T-cell (primary cell): ENCODE results near the gene MBOAT7. TPM values are rescaled to one million over a fixed set of nuclear protein-coding genes. Genes with fewer than 3 reads are reported as not detected.
"Not testable (repeated sequence)": the region's sequence is repeated elsewhere in the genome, so short reads cannot be mapped to it uniquely, and the experiment has no call there.

ENCODE experiments used
- ATAC-seq, 4 experiments: fragments of 200-7000 bp in 3 of 4; fragments of 150-1000 bp in 1 of 4; cut with Tn5 transposase; replicated peaks in 1 of 4; 1 replicate in 3 of 4; 2 replicates in 1 of 4; pipeline ENCODE4 v1.10.0; 2021; ENCODE audit warnings: moderate library complexity in 3 of 4, mild to moderate bottlenecking in 2 of 4, moderate number of reproducible peaks in 1 of 4
- CTCF ChIA-PET, 2 donors: fragments of 300-600 bp; sonication (Branson Sonifier 250); formaldehyde crosslinking; loops; one replicate each; lab custom pipeline; 2022; ENCODE audit warnings: antibody characterized with exemption in 2 of 2; lab: Charles Lee
- POLR2A ChIA-PET, 2 donors: fragments of 300-600 bp; sonication (Branson Sonifier 250); formaldehyde crosslinking; loops; one replicate each; lab custom pipeline; 2022; ENCODE audit warnings: antibody characterized with exemption in 2 of 2; lab: Charles Lee
- DNase-seq, 35 experiments: peaks; one replicate each; pipeline versions ENCODE4 v3.0.0 to v3.0.0-alpha.2; 2013 to 2023
- H3K27ac ChIP-seq: one replicate; pipeline ENCODE4 v1.5.1; 2013; ENCODE audit warnings: low read length
- H3K27me3 ChIP-seq, 2 experiments: replicated peaks in 1 of 2; 1 replicate in 1 of 2; 2 replicates in 1 of 2; pipeline versions ENCODE4 v1.6.1 to v1.7.0; 2013; ENCODE audit warnings: low read length in 1 of 2, mixed read lengths in 1 of 2; ENCODE audit not compliant: control insufficient read depth in 2 of 2, insufficient read depth in 2 of 2; ENCODE audit errors: extremely low read depth in 1 of 2
- H3K36me3 ChIP-seq, 2 donors: 1 replicate in 1 of 2; 2 replicates in 1 of 2; pipeline versions ENCODE4 v1.6.1 to v1.7.0; 2013; ENCODE audit warnings: low read length in 1 of 2; ENCODE audit not compliant: control insufficient read depth in 2 of 2, insufficient read depth in 1 of 2; ENCODE audit errors: extremely low read depth in 1 of 2
- H3K4me1 ChIP-seq, 2 experiments: 1 replicate in 1 of 2; 2 replicates in 1 of 2; pipeline versions ENCODE4 v1.6.1 to v1.7.0; 2013; ENCODE audit warnings: low read length in 2 of 2, mixed read lengths in 1 of 2; ENCODE audit not compliant: insufficient read depth in 2 of 2, control insufficient read depth in 1 of 2; ENCODE audit errors: extremely low read depth in 1 of 2
- H3K4me3 ChIP-seq, 2 donors: 1 replicate in 1 of 2; 2 replicates in 1 of 2; pipeline versions ENCODE4 v1.5.1 to v1.7.0; 2013; ENCODE audit warnings: mild to moderate bottlenecking in 2 of 2, low read length in 1 of 2, moderate library complexity in 1 of 2; ENCODE audit not compliant: control insufficient read depth in 1 of 2; ENCODE audit errors: extremely low read depth in 1 of 2
- H3K9me3 ChIP-seq: 2 replicates; pipeline ENCODE4 v1.7.0; 2013
- H3K27ac Mint-ChIP-seq, 2 donors: one replicate each; pipeline ENCODE4 v1.8.0; 2020 to 2021; ENCODE audit warnings: mild to moderate bottlenecking in 2 of 2, mixed read lengths in 2 of 2
- H3K27me3 Mint-ChIP-seq, 2 donors: one replicate each; pipeline ENCODE4 v1.8.0; 2021 to 2022; ENCODE audit warnings: mixed read lengths in 2 of 2
- H3K36me3 Mint-ChIP-seq: one replicate; pipeline ENCODE4 v1.8.0; 2021; ENCODE audit warnings: mixed read lengths
- H3K4me1 Mint-ChIP-seq, 3 donors: one replicate each; pipeline ENCODE4 v1.8.0; 2020 to 2022; ENCODE audit warnings: mixed read lengths in 3 of 3, mild to moderate bottlenecking in 1 of 3
- H3K4me3 Mint-ChIP-seq, 3 donors: one replicate each; pipeline ENCODE4 v1.8.0; 2020 to 2022; ENCODE audit warnings: mild to moderate bottlenecking in 3 of 3, mixed read lengths in 3 of 3, moderate library complexity in 3 of 3
- H3K9me3 Mint-ChIP-seq, 3 donors: one replicate each; pipeline ENCODE4 v1.8.0; 2020 to 2022; ENCODE audit warnings: mixed read lengths in 3 of 3
- WGBS: methylation state at CpG from one replicate; pipeline ENCODE4 v1.1.5; 2013; ENCODE audit warnings: missing lambda C conversion rate; ENCODE audit not compliant: insufficient coverage; 5-methylcytosine and 5-hydroxymethylcytosine counted together
- total RNA-seq, 35 experiments: library from RNA in 6 of 35; stranded (reverse) in 6 of 35; fragments of 120-200 nt in 1 of 35; gene quantifications; one replicate each; pipeline versions ENCODE4 v1.2.1 to v1.2.4 and lab custom pipeline; 2013 to 2026

MBOAT7 gene
- total RNA-seq, 5 donors from 2014 or later (not counting 1 experiment from before 2014, with no cell fraction given), result 24.0 to 44.8 (median 38.9) TPM

DNA sequence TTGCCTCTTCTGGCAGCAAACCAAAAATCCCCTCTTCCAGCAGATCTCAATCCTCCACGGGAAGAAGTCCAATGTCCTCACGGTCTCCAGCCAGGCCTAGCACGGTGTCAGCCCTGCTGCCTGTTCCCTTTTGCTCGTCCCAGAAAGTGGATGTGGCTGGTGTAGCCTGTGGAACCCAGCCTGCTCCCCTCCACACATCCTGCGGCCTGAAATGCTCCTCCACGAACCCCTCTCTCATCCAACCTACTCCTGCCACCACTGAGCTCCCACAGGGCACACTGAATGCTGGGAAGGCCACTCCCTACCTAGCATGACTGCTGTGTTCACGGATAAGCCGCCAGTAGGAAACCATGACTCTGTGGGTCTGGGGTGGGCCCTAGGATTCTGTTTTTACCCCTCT, 3.0 kb downstream of the MBOAT7 start:
- Histone ChIP-seq H3K9me3 (no peaks in the 10 kb centered on the region), H3K4me3 (no peak overlapping the region), H3K4me1 (peaks cover 12 to 14% of the 10 kb centered on the region in 2 experiments), H3K36me3 (peaks cover 2 to 8% of the 10 kb centered on the region in 2 donors), H3K27me3 (no peaks in the 10 kb centered on the region), H3K27ac (no peak overlapping the region)
- Mint-ChIP-seq H3K36me3 (no peaks in the 10 kb centered on the region), H3K27me3 (no peaks in the 10 kb centered on the region), H3K4me3 (no peak overlapping the region), H3K4me1 (peaks cover 22 to 30% (median 22%) of the 10 kb centered on the region in 3 donors), H3K27ac (no peak overlapping the region), H3K9me3 (no peaks in the 10 kb centered on the region)
- WGBS, result 100% methylated on average over 2 of the region's 8 CpGs
- POLR2A ChIA-PET, result no interaction called here
- DNase-seq, result no peak
- no peak for ATAC-seq
- CTCF ChIA-PET, result interaction anchor here in 1 of 2 donors (0.6 kb wide), 1 partner anchor 27 kb away, joined by 7 read pairs; no protein-coding TSS in a partner anchor

DNA sequence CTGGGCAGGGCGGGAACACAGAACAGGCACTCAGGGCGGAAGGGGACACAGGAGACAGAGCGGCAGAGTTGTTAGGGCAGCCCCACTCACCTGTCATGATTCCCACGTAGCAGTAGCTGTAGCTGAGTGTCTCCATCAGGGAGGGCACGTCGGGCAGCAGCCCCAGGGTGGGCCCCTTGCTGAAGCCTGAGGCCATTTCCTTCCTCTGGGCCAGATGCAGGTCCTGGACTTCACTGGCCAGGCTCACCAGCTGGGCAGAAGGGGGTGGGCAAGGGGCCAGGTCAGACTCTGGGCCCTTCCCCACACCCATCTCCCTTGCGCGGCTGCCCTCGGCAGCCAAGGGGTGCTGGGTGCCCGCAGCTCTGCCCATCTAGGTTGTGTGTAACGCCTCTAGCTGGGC, 5.9 kb downstream of the MBOAT7 start:
- DNase-seq, result no peak
- POLR2A ChIA-PET, result no interaction called here

GRCh38 chr19:54181894-54182293, 7.5 kb downstream of the MBOAT7 start:
- H3K4me1 Mint-ChIP-seq, CTCF ChIA-PET, H3K27me3 ChIP-seq, H3K4me3 ChIP-seq, H3K27me3 Mint-ChIP-seq, H3K27ac ChIP-seq, H3K4me3 Mint-ChIP-seq, ATAC-seq, H3K4me1 ChIP-seq, DNase-seq, H3K9me3 ChIP-seq, POLR2A ChIA-PET, H3K9me3 Mint-ChIP-seq, H3K27ac Mint-ChIP-seq: not testable (repeated sequence)
- WGBS, result 88% methylated on average over 1 of the region's 3 CpGs
- peaks cover 11% of the 10 kb centered on the region for H3K36me3 Mint-ChIP-seq
- peaks cover 0 to 15% of the 10 kb centered on the region in 2 donors for H3K36me3 ChIP-seq

More for the DNA sequence above, 5.9 kb downstream of the MBOAT7 start:
- Histone ChIP-seq H3K4me1 (peaks cover 5 to 8% of the 10 kb centered on the region in 2 experiments), H3K27ac (no peak overlapping the region), H3K4me3 (no peak overlapping the region), H3K27me3 (no peaks in the 10 kb centered on the region), H3K9me3 (no peaks in the 10 kb centered on the region), H3K36me3 (peaks cover 2 to 16% of the 10 kb centered on the region in 2 donors)
- no peak for ATAC-seq
- no peaks in the 10 kb centered on the region for H3K27me3 Mint-ChIP-seq
- H3K27ac Mint-ChIP-seq, result no peak overlapping the region
- no peaks in the 10 kb centered on the region for H3K9me3 Mint-ChIP-seq
- H3K4me3 Mint-ChIP-seq, result no peak overlapping the region
- WGBS, result 94% methylated on average over 9 of the region's 11 CpGs
- CTCF ChIA-PET, result no interaction called here
- H3K4me1 Mint-ChIP-seq, result peaks cover 15 to 19% (median 17%) of the 10 kb centered on the region in 3 donors
- H3K36me3 Mint-ChIP-seq, result peaks cover 5% of the 10 kb centered on the region

- DNase-seq (no peak), ATAC-seq (no peak)
- ChIA-PET POLR2A (no interaction called here), CTCF (no interaction called here)
- no peak overlapping the region for H3K4me3 ChIP-seq
- peaks cover 14% of the 10 kb centered on the region for H3K36me3 Mint-ChIP-seq
- no peaks in the 10 kb centered on the region for H3K27me3 ChIP-seq
- no peak overlapping the region for H3K27ac Mint-ChIP-seq
- H3K9me3 Mint-ChIP-seq, result no peaks in the 10 kb centered on the region
- peaks cover 0 to 2% (median 0%) of the 10 kb centered on the region in 3 donors for H3K4me1 Mint-ChIP-seq
- H3K9me3 ChIP-seq, result no peaks in the 10 kb centered on the region
- WGBS, result 99% methylated on average over 36 of the region's 37 CpGs
- H3K4me3 Mint-ChIP-seq, result no peak overlapping the region
- H3K36me3 ChIP-seq, result peaks cover 0 to 8% of the 10 kb centered on the region in 2 donors
- H3K27me3 Mint-ChIP-seq, result no peaks in the 10 kb centered on the region
- no peaks in the 10 kb centered on the region for H3K4me1 ChIP-seq
- H3K27ac ChIP-seq, result no peak overlapping the region
Measured at GRCh38 chr19:54180691-54181091, 8.7 kb downstream of the MBOAT7 start.

GRCh38 chr19:54179921-54180461, 9.4 kb downstream of the MBOAT7 start:
- 78% methylated on average over 6 of the region's 10 CpGs for WGBS
- H3K36me3 Mint-ChIP-seq, result peaks cover 17% of the 10 kb centered on the region
- POLR2A ChIA-PET, result no interaction called here
- H3K4me1 Mint-ChIP-seq, result no peaks in the 10 kb centered on the region
- Histone ChIP-seq H3K27me3 (no peaks in the 10 kb centered on the region), H3K27ac (no peak overlapping the region), H3K9me3 (no peaks in the 10 kb centered on the region), H3K4me3 (no peak overlapping the region), H3K36me3 (peaks cover 0 to 8% of the 10 kb centered on the region in 2 donors), H3K4me1 (no peaks in the 10 kb centered on the region)
- no peaks in the 10 kb centered on the region for H3K9me3 Mint-ChIP-seq
- DNase-seq (no peak), ATAC-seq (no peak)
- no peaks in the 10 kb centered on the region for H3K27me3 Mint-ChIP-seq
- H3K27ac Mint-ChIP-seq, result no peak overlapping the region
- no peak overlapping the region for H3K4me3 Mint-ChIP-seq
- CTCF ChIA-PET, result interaction anchor here in 1 of 2 donors (0.6 kb wide), 1 partner anchor 161 kb away, joined by 3 read pairs; no protein-coding TSS in a partner anchor

DNA sequence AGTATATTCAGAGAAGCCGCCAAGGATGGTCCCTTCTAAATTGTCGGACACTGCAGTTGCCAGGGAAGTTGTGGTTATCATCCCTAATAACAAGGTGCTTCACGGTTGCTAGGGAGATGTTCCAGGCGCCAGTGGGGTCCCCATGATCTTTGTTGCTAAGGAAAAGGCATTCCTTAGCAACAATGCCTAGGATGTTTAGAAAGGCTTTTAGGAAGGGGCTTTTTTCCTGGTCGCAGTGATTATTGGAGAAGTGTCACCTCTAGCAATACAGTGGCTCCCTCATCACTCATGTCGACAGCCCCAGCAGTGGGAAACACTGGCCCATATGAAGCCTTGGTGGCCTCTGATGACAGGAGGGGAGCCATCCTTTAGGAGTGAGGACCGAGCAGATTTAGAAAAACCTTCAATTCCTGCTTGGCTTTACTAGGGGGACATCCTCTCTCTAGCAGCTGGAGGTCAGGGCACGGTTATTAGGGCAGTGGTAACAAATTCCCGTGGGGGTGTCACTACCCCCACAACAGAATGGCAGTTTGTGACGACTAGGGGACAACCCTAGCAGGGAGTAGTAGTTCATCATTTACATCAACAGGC, 10.0 kb downstream of the MBOAT7 start:
- no peaks in the 10 kb centered on the region for H3K9me3 Mint-ChIP-seq

More for the DNA sequence above, 10.0 kb downstream of the MBOAT7 start:
- Mint-ChIP-seq H3K4me1 (no peaks in the 10 kb centered on the region), H3K4me3 (no peak overlapping the region), H3K27ac (no peak overlapping the region), H3K36me3 (peaks cover 17% of the 10 kb centered on the region), H3K27me3 (no peaks in the 10 kb centered on the region)
- no peak overlapping the region for H3K27ac ChIP-seq
- ChIA-PET CTCF (interaction anchor here in 1 of 2 donors (0.6 kb wide), 1 partner anchor 162 kb away, joined by 3 read pairs; no protein-coding TSS in a partner anchor), POLR2A (interaction anchor here in 1 of 2 donors (0.6 kb wide), 1 partner anchor 100 kb away, joined by 3 read pairs; no protein-coding TSS in a partner anchor)
- no peak overlapping the region for H3K4me3 ChIP-seq
- H3K9me3 ChIP-seq, result no peaks in the 10 kb centered on the region
- H3K36me3 ChIP-seq, result peaks cover 0 to 8% of the 10 kb centered on the region in 2 donors
- no peaks in the 10 kb centered on the region for H3K27me3 ChIP-seq
- no peaks in the 10 kb centered on the region for H3K4me1 ChIP-seq
- 100% methylated on average over 1 of the region's 10 CpGs for WGBS
- ATAC-seq (no peak), DNase-seq (no peak)
